Measurements from ENCODE around the gene RASD1. TPM values are rescaled to one million over a fixed set of nuclear protein-coding genes. Genes with fewer than 3 reads are reported as not detected.
A peak's percentile ranks its signal among the peaks of the same experiment; 100 is the strongest.

RASD1 gene
- total RNA-seq, 2 donors from 2014 or later, result 124 to 175 TPM

- WGBS, result 67% methylated on average over 15 of the region's 15 CpGs
- Histone ChIP-seq H3K9me3 (no peaks in the 10 kb centered on the region), H3K27ac (peak overlapping the region; percentile 92 to 95), H3K36me3 (no peaks in the 10 kb centered on the region), H3K4me3 (no peak overlapping the region), H3K27me3 (replicated peaks; ENCODE audit: insufficient read depth) (no peaks in the 10 kb centered on the region), H3K4me1 (replicated peaks) (peaks cover 22% of the 10 kb centered on the region)
- DNase-seq (ENCODE audit: low spot score), result peak; percentile 60
- intact Hi-C loops (cut with DNase I), result no loop called here
- TF ChIP-seq CTCF (IDR thresholded peaks at IDR 0.05) (no peak), POLR2AphosphoS5 (IDR thresholded peaks at IDR 0.05) (no peak)
Observed at GRCh38 chr17:17493249-17493985, 2.8 kb downstream of the RASD1 start.

- no peak for DNase-seq (ENCODE audit: low spot score)
- Histone ChIP-seq H3K36me3 (no peaks in the 10 kb centered on the region), H3K9me3 (no peaks in the 10 kb centered on the region), H3K4me3 (no peak overlapping the region), H3K4me1 (replicated peaks) (peaks cover 22% of the 10 kb centered on the region), H3K27ac (peak overlapping the region; percentile 92 to 95), H3K27me3 (replicated peaks; ENCODE audit: insufficient read depth) (no peaks in the 10 kb centered on the region)
- intact Hi-C loops (cut with DNase I), result no loop called here
- WGBS, result 78% methylated on average over 9 of the region's 9 CpGs
- TF ChIP-seq CTCF (IDR thresholded peaks at IDR 0.05), result no peak
- TF ChIP-seq POLR2A (IDR thresholded peaks at IDR 0.05), result no peak
- no peak for TF ChIP-seq POLR2AphosphoS5 (IDR thresholded peaks at IDR 0.05)
Observed at GRCh38 chr17:17492571-17492970, 3.6 kb downstream of the RASD1 start.

- Histone ChIP-seq H3K4me3 (no peak overlapping the region), H3K4me1 (replicated peaks) (peaks cover 22% of the 10 kb centered on the region), H3K27ac (peak overlapping the region; percentile 92 to 95), H3K36me3 (no peaks in the 10 kb centered on the region), H3K9me3 (no peaks in the 10 kb centered on the region), H3K27me3 (replicated peaks; ENCODE audit: insufficient read depth) (no peaks in the 10 kb centered on the region)
- no peak for TF ChIP-seq CTCF (IDR thresholded peaks at IDR 0.05)
- no peak for TF ChIP-seq POLR2A (IDR thresholded peaks at IDR 0.05)
- no peak for TF ChIP-seq POLR2AphosphoS5 (IDR thresholded peaks at IDR 0.05)
- WGBS, result 81% methylated on average over 11 of the region's 11 CpGs
- intact Hi-C loops (cut with DNase I), result no loop called here
- DNase-seq (ENCODE audit: low spot score), result no peak
Observed at GRCh38 chr17:17492085-17492484, 4.1 kb downstream of the RASD1 start.

GRCh38 chr17:17491546-17491988, 4.6 kb downstream of the RASD1 start:
- H3K4me3 ChIP-seq, result no peak overlapping the region
- H3K27me3 ChIP-seq (replicated peaks; ENCODE audit: insufficient read depth), result no peaks in the 10 kb centered on the region
- no peaks in the 10 kb centered on the region for H3K36me3 ChIP-seq
- TF ChIP-seq POLR2AphosphoS5 (IDR thresholded peaks at IDR 0.05) (peak; percentile 88), CTCF (IDR thresholded peaks at IDR 0.05) (no peak)
- H3K4me1 ChIP-seq (replicated peaks), result peaks cover 22% of the 10 kb centered on the region
- 81% methylated on average over 17 of the region's 17 CpGs for WGBS
- peak overlapping the region; percentile 92 to 95 for H3K27ac ChIP-seq
- H3K9me3 ChIP-seq, result no peaks in the 10 kb centered on the region
- intact Hi-C loops (cut with DNase I), result no loop called here
- peak; percentile 58 for DNase-seq (ENCODE audit: low spot score)

GRCh38 chr17:17491031-17491471, 5.1 kb downstream of the RASD1 start:
- 71% methylated on average over 10 of the region's 10 CpGs for WGBS
- Histone ChIP-seq H3K27ac (peak overlapping the region; percentile 92 to 95), H3K4me3 (no peak overlapping the region), H3K4me1 (replicated peaks) (peaks cover 22% of the 10 kb centered on the region), H3K36me3 (no peaks in the 10 kb centered on the region), H3K27me3 (replicated peaks; ENCODE audit: insufficient read depth) (no peaks in the 10 kb centered on the region), H3K9me3 (no peaks in the 10 kb centered on the region)
- intact Hi-C loops (cut with DNase I), result no loop called here
- TF ChIP-seq POLR2A (IDR thresholded peaks at IDR 0.05) (no peak), POLR2AphosphoS5 (IDR thresholded peaks at IDR 0.05) (no peak), CTCF (IDR thresholded peaks at IDR 0.05) (no peak)
- DNase-seq (ENCODE audit: low spot score), result no peak
